ENCODE measurements around the gene SYT2.

DNA sequence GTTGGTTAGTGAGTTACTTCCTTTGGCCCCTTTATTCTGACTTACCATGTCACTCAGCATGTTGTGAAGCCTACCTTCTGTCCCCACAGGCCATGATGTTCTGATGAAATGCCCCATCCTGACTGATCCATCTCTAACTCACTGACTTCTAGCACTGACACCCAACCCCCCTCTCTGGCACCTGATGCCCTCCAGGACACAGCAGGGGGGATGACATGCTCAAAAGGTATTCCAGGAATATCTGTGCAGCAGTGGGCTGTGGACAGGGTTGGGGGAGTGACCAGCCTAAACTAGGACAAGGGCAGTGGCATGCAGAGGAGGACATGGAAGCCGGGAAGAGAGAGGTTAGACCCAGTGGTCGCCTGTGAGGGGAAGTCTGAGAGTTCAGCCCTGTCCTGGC, 25.5 kb downstream of the SYT2 start:
- TF ChIP-seq, protein P1, sequence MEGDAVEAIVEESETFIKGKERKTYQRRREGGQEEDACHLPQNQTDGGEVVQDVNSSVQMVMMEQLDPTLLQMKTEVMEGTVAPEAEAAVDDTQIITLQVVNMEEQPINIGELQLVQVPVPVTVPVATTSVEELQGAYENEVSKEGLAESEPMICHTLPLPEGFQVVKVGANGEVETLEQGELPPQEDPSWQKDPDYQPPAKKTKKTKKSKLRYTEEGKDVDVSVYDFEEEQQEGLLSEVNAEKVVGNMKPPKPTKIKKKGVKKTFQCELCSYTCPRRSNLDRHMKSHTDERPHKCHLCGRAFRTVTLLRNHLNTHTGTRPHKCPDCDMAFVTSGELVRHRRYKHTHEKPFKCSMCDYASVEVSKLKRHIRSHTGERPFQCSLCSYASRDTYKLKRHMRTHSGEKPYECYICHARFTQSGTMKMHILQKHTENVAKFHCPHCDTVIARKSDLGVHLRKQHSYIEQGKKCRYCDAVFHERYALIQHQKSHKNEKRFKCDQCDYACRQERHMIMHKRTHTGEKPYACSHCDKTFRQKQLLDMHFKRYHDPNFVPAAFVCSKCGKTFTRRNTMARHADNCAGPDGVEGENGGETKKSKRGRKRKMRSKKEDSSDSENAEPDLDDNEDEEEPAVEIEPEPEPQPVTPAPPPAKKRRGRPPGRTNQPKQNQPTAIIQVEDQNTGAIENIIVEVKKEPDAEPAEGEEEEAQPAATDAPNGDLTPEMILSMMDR (conservative IDR thresholded peaks at IDR 0.05 in 1 of 2, IDR thresholded peaks at IDR 0.05 in 1 of 2; ENCODE audit: low read depth in 1 of 2, low read length in 2 of 2), result no peak
- no peak for TF ChIP-seq EZH2 (IDR thresholded peaks at IDR 0.05; ENCODE audit: low read length, missing control alignments)
